Measurements from ENCODE around the gene ARHGEF28.
A peak's percentile ranks its signal among the peaks of the same experiment; 100 is the strongest.

ARHGEF28 gene

GRCh38 chr5:73663161-73663859, 37.3 kb downstream of the ARHGEF28 start:
- DNase-seq = no peak

DNA sequence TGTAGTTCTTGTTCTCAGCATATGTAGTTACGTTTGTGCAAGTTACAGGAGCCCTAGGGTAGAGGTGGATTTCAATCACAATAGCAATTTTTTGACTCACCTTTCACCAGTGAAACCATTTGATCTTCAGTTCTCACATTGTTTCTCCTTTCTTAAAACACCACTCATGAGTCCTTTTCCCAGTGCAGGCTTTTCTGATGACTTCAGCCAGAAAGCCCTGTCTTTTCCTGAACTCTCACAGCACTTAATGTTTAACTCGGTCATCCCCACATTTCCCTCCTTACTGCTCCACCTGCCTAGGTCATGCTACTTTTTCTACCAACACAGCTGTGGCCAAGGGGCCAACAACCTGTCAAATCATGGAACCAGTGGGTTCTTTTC, 37.9 kb downstream of the ARHGEF28 start:
- no peak for DNase-seq

- no peak for DNase-seq
Observed at GRCh38 chr5:73664796-73665195, 38.8 kb downstream of the ARHGEF28 start.

- DNase-seq = no peak
Observed at GRCh38 chr5:73666891-73667290, 40.9 kb downstream of the ARHGEF28 start.

DNA sequence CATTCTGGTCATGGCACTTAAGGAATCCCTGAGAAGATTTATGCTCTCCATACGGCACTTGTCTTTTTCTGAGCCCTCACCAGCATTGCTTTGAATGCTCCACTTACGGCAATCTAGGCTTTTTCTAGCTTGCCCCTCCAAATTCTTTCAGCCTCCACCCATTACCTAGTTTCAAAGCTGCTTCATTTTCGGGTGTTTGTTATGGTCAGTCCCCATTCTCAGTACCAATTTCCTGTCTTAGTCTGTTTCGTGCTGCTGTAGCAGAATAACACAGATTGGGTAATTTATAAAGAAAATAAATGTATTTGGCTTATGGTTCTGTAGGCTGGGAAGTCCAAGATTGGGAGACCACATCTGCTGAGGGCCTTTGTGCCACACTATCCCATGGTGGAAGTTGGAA, 42.0 kb downstream of the ARHGEF28 start:
- DNase-seq = no peak

- DNase-seq = no peak
Observed at GRCh38 chr5:73668486-73669111, 42.6 kb downstream of the ARHGEF28 start.

DNA sequence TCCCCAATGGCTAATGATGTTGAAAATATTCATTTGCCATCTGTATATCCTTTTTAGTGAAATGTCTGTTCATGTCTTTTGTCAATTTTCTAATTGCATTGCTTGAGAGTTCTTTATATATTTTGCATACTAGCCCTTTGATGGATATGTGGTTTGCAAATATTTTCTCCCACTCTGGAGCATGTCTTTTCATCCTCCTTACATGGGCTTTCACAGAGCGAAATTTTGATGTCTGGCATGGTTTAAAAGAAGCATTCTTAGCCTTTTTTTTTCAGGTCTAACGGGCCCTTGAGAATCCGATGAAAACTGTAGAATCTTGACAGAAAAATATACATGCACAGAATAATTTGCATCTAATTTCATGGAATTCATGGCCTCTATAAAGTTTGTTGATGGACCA, 44.7 kb downstream of the ARHGEF28 start:
- DNase-seq = no peak

GRCh38 chr5:73672132-73672531, 46.1 kb downstream of the ARHGEF28 start:
- DNase-seq = no peak

DNA sequence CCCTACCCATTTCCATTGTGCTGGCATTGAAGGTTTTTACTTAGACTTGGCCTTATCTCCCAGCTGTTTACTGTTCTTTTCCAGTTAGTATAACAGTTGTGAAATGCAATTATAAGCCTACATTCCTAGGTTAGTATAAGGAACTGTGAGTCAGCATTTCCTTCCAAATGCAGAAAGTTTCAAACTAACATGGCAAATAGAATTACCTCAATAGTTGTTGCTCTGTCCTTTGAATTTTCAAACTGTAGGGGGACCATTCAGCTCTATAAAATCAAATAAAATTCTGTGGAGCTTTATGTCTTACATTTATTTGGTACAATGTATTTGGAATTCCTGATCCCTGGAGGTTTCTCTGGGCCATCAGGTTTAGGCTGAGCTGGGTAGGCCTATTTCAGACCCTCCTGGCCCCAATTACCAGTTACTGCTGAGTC, 47.2 kb downstream of the ARHGEF28 start:
- peak; percentile 85 for DNase-seq

DNA sequence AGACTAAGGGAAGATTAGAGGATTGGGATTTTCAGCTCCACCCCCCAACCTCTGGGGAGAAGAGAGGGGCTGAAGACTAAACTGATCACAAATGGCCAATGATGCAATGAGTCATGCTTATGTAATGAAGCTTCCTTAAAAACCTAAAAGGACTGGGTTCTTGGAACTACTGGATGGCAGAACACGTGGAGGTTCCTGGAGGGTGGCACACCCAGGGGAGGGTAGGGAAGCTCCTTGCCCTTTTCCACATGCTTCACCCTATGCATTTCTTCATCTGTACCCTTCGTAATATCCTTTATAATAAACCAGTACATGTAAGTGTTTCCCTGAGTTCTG, 48.6 kb downstream of the ARHGEF28 start:
- DNase-seq = no peak

DNA sequence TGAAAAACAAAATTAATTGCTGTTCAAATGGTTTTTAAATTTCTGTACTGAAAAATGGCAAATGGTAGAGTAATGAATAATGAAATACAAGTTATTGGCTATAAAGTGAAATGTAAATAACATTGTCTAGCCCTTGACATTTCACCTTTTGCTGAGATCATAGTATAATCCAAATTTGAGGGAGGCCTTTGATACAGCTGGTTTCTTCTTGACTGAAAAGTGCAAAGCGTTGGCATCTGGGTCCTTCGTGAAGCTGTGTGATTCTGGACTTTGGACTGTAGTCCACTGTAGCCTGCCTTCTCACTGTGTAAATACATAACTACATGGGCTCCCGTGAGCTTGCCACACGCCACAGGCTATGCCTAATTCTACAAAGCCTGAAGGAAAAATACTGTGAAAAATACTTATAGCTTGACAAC, 52.3 kb downstream of the ARHGEF28 start:
- DNase-seq = no peak

DNA sequence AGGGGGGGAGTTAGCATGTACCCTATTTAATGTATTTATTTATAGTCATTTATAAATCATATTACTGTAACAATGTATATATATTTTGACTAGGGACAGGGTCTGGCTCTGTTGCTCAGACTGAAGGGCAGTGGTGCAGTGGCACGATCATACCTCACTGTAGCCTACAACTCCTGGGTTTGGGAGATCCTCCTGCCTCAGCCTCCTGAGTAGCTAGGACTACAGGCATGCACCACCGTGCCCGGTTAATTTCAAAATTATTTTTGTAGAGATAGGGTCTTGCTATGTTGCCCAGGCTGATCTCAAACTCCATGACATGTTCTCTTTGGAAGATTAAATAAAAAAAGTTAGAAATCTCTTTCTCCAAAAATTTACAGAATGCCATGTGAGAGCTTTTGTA, 52.8 kb downstream of the ARHGEF28 start:
- no peak for DNase-seq

DNA sequence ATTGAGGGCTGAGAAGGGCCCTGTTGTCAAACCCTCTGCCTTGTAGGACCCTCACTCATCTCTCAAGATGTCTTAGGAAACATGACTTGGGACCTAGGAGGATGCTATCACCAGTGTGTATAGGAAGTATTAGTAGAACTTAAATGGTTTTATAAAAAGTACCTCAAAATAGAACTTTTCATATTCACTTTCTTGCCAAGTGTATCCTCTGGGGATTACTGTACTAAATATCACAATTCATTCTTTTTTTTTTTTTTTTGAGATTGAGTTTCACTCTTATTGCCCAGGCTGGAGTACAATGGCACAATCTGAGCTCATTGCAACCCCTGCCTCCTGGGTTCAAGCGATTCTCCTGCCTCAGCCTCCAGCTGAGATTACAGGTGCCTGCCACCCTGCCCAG, 56.2 kb downstream of the ARHGEF28 start:
- DNase-seq = peak; percentile 19

DNA sequence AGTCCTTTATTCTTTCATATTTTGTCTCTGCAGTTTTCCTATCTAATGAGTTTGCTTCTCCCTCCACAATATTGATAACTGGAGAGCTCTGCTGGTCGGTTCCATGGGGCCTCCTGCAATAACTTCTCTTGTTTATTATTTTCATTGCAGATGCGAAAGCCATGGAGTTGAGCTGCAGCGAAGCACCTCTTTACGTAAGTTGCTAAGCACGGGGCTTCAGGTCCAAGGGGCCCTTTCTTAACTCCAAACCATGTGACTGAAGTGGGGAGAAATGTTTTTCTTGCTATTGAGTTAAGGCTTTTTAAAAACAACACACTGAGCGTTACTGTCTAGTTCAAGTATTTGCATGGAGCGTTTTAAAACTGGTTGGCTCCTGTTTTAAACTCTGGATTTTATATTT, 58.7 kb downstream of the ARHGEF28 start:
- no peak for DNase-seq

GRCh38 chr5:73686912-73687311, 60.9 kb downstream of the ARHGEF28 start:
- no peak for DNase-seq

GRCh38 chr5:73687357-73687756, 61.4 kb downstream of the ARHGEF28 start:
- DNase-seq = no peak

DNA sequence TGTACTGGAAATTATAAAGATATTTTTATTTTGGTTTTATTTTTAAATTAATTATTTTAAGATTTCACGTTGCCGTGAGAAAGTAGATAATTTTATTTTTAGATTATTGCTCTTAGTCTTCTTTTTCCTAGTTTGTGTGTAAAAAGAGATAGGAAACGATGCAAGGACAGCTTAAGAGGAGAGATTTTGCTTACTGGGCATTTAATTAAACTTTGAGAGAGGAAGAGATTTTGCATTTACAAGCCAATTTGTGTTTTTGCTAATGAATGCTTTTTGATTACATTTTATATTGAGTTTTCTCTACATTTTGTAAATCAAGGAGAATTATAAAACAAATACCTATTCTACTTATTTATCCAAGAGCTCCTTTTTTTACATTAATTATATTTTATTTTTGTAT, 64.0 kb downstream of the ARHGEF28 start:
- no peak for DNase-seq

- DNase-seq = no peak
Observed at GRCh38 chr5:73691302-73692080, 65.5 kb downstream of the ARHGEF28 start.

GRCh38 chr5:73692166-73692640, 66.2 kb downstream of the ARHGEF28 start:
- peak; percentile 90 for DNase-seq

- no peak for DNase-seq
Observed at GRCh38 chr5:73692981-73693380, 67.0 kb downstream of the ARHGEF28 start.

GRCh38 chr5:73693573-73694061, 67.6 kb downstream of the ARHGEF28 start:
- peak; percentile 26 for DNase-seq

DNA sequence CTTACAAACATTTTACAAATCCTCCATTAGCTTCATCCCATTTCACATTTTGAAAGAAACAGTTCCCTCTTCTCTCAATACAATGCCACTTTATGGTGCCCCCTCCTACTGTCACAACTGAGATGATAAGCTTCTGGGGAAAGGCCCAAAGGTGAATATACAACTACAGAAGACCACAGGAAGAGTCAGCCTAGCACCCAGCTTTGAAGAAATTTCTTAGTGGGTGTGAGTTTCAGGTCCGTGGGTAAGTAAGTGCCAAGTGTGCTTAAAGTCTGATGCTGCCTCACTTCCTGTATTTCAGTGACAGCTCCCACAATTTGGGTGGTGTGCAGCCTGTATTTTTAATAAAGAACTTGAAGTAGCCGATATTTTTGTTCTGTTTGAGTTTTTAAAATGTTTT, 68.1 kb downstream of the ARHGEF28 start:
- no peak for DNase-seq

DNA sequence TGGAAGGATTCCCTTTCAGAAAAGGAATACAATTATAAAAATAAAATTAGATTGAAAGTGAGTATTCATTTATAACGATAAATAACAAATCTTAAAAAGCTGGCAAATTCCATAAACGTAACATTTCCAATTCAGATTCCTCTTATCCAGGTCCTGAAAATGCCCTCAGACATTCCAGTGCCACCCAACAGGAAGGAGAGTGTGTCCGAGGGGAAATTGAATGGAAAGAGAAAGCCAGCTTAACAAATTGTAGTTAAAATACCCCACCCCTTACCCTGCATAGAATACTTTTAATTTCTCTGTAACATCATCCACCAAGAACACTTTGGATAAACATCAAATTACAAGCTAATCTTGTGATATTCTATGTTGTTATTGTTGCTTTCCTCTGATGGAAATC, 72.0 kb downstream of the ARHGEF28 start:
- no peak for DNase-seq

DNA sequence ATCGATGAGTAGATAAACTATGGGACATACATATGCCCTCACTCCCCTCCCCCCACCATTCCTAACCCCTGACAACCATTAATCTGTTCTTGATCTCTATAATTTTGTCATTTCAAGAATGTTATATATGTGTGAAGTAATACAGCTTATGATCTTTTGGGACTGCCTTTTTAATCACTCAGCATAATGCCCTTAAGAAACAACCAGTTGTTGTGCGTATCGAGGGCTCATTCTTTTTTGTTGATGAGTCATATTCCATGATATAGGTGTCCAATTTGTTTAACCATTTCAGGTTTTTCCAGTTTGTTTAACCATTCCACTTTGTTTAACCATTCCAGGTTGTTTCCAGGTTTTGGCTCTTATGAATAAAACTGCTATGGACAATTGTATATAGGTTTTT, 75.6 kb downstream of the ARHGEF28 start:
- no peak for DNase-seq
